ENCODE results near the gene WRAP73.

DNA sequence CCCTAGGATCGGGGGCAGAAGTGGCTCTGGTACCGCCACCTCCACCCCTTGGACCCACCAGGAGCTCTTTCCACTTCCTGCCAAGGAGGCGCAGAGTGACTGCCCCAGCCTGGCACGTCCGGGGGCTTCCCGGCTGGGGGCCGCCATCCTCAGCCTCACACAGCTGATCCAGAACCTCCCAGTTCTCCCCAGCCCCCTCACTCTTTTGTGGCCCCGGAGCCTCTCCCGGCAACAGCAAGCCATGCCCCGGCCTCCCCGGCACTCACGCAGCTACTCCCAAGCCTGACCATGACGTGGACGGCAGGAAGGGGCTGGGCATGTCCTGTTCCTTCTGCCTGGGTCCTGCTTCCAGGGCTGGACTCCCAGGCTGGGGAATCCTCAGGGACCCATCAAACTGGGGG is 19.5 kb upstream of the WRAP73 start:
- no peak for TF ChIP-seq YY1 (IDR thresholded peaks at IDR 0.05; ENCODE audit: low read depth)
- TF ChIP-seq, protein P1, sequence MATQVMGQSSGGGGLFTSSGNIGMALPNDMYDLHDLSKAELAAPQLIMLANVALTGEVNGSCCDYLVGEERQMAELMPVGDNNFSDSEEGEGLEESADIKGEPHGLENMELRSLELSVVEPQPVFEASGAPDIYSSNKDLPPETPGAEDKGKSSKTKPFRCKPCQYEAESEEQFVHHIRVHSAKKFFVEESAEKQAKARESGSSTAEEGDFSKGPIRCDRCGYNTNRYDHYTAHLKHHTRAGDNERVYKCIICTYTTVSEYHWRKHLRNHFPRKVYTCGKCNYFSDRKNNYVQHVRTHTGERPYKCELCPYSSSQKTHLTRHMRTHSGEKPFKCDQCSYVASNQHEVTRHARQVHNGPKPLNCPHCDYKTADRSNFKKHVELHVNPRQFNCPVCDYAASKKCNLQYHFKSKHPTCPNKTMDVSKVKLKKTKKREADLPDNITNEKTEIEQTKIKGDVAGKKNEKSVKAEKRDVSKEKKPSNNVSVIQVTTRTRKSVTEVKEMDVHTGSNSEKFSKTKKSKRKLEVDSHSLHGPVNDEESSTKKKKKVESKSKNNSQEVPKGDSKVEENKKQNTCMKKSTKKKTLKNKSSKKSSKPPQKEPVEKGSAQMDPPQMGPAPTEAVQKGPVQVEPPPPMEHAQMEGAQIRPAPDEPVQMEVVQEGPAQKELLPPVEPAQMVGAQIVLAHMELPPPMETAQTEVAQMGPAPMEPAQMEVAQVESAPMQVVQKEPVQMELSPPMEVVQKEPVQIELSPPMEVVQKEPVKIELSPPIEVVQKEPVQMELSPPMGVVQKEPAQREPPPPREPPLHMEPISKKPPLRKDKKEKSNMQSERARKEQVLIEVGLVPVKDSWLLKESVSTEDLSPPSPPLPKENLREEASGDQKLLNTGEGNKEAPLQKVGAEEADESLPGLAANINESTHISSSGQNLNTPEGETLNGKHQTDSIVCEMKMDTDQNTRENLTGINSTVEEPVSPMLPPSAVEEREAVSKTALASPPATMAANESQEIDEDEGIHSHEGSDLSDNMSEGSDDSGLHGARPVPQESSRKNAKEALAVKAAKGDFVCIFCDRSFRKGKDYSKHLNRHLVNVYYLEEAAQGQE (IDR thresholded peaks at IDR 0.05; ENCODE audit: low read depth): no peak
- TF ChIP-seq, protein P2, sequence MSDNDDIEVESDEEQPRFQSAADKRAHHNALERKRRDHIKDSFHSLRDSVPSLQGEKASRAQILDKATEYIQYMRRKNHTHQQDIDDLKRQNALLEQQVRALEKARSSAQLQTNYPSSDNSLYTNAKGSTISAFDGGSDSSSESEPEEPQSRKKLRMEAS (IDR thresholded peaks at IDR 0.05): no peak

Data from Ishikawa (cell line).